ENCODE results near the gene EIF2A. TPM values are rescaled to one million over a fixed set of nuclear protein-coding genes. Genes with fewer than 3 reads are reported as not detected.

EIF2A gene
- polyA plus RNA-seq, 6 donors from 2014 or later, result 31.6 to 54.0 (median 42.9) TPM

DNA sequence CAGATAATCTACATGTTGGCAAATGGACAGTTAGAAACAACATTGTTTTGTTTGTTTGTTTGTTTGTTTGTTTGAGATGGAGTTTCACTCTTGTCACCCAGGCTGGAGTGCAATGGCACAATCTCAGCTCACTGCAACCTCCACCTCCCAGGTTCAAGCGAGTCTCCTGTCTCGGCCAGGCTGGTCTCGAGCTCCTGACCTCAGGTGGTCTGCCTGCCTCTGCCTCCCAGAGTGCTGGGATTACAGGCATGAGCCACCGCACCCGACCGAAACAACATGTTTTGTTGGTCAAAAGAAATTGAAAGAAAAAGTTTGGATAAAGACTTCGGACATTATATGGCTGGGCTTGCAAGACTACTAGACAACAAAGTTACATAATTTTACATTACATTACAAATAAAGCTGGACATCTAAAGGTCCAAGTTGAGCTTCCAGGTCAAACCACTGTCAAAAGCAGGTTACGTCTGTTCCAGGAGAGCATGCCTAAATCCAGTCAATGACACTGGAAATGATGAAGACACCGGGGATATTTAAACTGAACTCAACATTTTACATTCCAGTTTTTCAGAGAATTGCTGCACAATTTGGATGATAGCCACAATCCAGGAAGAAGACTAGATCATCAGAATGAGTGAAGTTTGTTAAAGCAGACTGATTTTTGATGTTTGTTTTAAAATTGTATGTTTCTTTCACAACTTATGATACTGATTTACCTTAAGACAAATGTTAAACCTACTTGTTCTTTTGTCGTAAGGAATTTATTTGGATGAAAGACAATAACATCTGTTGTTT is 18.9 kb upstream of the EIF2A start:
- ATAC-seq (ENCODE audit: low read depth in 2 of 2) (no peak), DNase-seq (no peak)
- Mint-ChIP-seq H3K27ac (peak overlapping the region in 1 of 6 donors; percentile 47), H3K4me1 (no peaks in the 10 kb centered on the region), H3K36me3 (no peaks in the 10 kb centered on the region), H3K27me3 (no peaks in the 10 kb centered on the region), H3K4me3 (peak overlapping the region in 1 of 8 donors; percentile 23), H3K9me3 (no peaks in the 10 kb centered on the region)

DNA sequence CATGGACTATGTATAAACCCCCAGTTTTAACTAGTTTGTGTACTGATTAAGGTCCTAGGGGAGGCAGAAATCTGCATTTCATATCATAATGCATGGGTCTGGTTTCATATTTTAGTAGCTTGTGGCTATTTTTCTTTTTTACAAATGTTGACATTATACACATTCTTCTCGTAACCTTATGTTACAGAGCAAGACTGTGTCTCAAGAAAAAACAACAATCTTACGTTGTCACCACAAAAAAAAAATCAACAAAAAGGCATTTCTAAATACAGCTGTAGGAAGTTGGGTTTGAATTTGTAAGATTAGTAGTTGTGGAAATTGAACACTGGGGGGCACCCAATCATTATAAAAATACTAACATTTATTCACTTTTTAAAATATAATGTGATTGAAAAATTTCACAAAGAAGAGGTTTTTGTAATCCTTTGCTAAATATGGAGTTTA is 18.2 kb upstream of the EIF2A start:
- peak; percentile 38 to 52 for ATAC-seq (ENCODE audit: low read depth in 2 of 2)
- DNase-seq, result peak; percentile 29
- H3K36me3 Mint-ChIP-seq, result no peaks in the 10 kb centered on the region

DNA sequence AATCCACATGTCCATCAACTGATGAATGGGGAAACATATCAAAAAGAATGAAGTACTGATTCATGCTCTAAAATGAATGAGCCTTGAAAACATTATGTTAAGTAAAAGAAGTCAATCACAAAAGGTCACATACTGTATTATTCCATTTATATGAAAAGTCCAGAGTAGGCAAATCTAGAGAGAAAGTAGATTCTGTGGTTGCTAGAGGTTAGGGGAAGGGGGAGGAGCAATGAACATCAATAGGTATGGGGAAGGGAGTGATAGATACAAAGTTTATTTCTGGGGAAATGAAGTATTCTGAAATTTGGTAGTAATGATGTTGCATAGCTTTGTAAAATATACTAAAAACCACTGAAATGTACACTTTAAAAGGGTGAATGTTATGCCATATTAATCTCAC is 14.8 kb upstream of the EIF2A start:
- Mint-ChIP-seq H3K27ac (peak overlapping the region in 2 of 6 donors; percentile 21 to 94), H3K9me3 (no peaks in the 10 kb centered on the region), H3K4me3 (no peak overlapping the region), H3K27me3 (no peaks in the 10 kb centered on the region), H3K36me3 (no peaks in the 10 kb centered on the region), H3K4me1 (no peaks in the 10 kb centered on the region)
- no peak for ATAC-seq (ENCODE audit: low read depth in 2 of 2)
- DNase-seq, result no peak

More for the DNA sequence above, 18.2 kb upstream of the EIF2A start:
- Mint-ChIP-seq H3K27ac (peak overlapping the region in 1 of 6 donors; percentile 47), H3K4me3 (no peak overlapping the region), H3K4me1 (no peaks in the 10 kb centered on the region), H3K27me3 (no peaks in the 10 kb centered on the region), H3K9me3 (no peaks in the 10 kb centered on the region)

DNA sequence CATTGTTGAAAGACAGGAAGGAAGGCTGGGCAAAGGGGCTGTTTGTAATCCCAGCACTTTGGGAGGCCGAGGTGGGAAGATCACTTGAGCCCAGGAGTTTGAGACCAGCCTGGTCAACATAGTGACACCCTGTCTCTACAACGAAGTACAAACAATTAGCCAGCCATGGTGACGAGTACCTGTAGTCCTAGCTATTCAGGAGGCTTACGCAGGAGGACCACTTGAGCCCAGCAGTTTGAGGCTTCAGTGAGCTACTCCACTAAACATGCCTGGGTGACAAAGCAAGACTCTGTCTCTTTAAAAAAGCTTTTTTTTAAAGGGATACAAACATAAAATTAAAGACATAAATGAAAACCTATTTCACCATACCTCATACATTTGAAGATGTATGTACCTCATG is 11.4 kb upstream of the EIF2A start:
- Mint-ChIP-seq H3K27me3 (no peaks in the 10 kb centered on the region), H3K4me1 (no peaks in the 10 kb centered on the region), H3K9me3 (no peaks in the 10 kb centered on the region), H3K4me3 (no peak overlapping the region), H3K27ac (peak overlapping the region in 2 of 6 donors; percentile 43 to 52), H3K36me3 (no peaks in the 10 kb centered on the region)
- ATAC-seq (ENCODE audit: low read depth in 2 of 2), result no peak
- DNase-seq, result no peak

DNA sequence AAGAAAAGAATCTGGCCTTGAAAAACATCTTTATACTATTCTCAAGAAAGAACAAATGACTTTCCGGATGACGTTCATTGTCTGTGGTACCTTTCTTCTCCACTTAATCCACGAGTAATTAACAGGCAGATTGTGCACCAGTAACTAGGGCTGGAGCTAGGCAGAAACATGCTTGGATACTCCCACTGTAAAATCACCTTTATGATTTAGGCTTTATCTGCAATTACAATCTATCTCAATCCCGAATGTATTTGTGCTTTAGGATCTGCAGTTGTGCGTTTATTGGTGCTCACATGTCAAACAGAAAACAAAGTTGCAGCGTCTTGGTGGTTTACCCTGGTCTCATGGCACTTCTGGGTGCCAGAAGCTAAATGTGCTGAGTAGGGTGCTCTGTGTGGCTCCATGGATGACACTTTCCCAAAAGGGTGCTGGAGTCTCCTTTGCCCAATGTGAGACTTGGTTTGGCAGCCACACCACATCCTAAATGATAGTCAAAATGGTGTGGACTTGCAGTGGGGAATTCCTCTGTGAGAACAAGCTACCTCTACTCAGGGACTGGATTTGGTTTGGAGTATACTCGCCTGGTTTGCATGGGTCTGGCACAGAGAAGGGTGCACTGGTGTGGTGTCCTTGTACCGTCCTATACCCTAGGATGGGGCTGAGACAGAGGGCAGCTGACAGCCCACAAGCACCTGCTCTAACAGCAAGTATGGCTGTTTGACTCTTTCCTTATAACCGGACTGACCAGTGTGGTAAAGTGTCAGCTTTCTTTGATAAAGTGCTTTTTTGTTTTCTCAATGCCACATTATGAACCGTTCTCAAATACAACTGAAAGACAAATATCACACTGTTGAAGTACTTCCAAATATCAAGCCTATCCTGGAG is 8.0 kb upstream of the EIF2A start:
- Mint-ChIP-seq H3K27me3 (no peaks in the 10 kb centered on the region), H3K9me3 (no peaks in the 10 kb centered on the region), H3K27ac (peak overlapping the region in 1 of 6 donors; percentile 10), H3K4me3 (no peak overlapping the region), H3K4me1 (peaks cover 0 to 11% (median 7%) of the 10 kb centered on the region in 3 donors), H3K36me3 (no peaks in the 10 kb centered on the region)
- no peak for ATAC-seq (ENCODE audit: low read depth in 2 of 2)
- no peak for DNase-seq

DNA sequence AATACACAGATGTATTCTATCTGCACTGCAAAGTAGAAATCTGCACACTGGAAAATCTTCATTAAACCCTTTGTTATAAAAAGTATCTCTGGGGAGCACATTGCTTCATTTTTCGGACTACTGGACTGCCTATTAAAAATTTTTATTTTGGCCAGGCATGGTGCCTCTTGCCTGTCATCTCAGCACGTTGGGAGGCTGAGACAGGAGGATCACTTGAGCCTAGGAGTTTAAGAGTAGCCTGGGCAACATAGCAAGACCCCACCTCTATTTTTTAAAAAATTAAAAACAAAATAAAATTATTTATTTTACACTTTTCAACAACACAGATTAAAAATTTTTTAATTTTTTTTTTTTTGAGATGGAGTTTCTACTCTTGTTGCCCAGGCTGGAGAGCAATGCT is 6.3 kb upstream of the EIF2A start:
- DNase-seq (no peak), ATAC-seq (ENCODE audit: low read depth in 2 of 2) (no peak)
- Mint-ChIP-seq H3K4me1 (peaks cover 8 to 24% (median 19%) of the 10 kb centered on the region in 3 donors), H3K36me3 (no peaks in the 10 kb centered on the region), H3K27ac (no peak overlapping the region), H3K9me3 (no peaks in the 10 kb centered on the region), H3K4me3 (no peak overlapping the region), H3K27me3 (no peaks in the 10 kb centered on the region)

DNA sequence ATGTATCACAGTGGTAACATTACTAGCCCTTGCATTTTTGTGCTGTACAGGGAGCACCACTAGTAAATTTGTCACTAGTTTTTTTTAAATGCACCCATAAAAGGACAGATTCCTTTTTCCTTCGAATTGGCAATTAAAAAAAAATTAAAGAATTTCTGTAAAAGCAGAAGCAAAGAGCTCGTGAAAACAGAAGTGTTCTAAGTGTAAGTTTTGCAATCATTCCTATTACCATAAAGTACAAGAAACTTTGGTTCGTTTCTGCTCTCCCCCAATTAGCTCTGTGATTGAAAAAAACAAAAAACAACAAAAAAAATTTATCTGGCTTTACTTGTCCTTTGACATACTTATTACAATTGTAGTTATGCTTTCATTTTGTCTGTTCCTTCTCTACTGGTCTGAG is 5.6 kb upstream of the EIF2A start:
- DNase-seq (no peak), ATAC-seq (ENCODE audit: low read depth in 2 of 2) (no peak)
- peak overlapping the region in 4 of 6 donors; percentile 12 to 83 (median 54) for H3K27ac Mint-ChIP-seq

DNA sequence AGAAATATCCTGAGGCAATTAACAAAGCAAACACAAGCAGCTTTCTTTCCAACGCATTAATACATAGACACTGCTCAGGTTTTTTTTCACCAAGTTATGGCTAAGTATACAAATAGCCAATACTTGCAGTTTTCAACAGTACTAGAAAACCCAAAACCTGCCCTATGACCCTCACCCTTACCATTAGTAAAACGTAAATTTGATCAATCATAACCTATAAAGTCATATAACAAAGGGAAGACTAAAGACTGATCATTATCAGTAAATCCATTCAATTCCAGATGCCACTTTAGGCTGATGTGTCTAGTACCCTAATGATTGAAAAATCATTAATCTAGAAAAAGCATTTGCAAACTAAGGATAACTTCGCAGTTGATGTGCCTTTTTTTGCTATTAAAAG is 3.5 kb upstream of the EIF2A start:
- no peaks in the 10 kb centered on the region for H3K27me3 Mint-ChIP-seq
- peak overlapping the region in 2 of 6 donors; percentile 18 to 53 for H3K27ac Mint-ChIP-seq
- H3K36me3 Mint-ChIP-seq, result no peaks in the 10 kb centered on the region
- peaks cover 20 to 38% (median 37%) of the 10 kb centered on the region in 3 donors for H3K4me1 Mint-ChIP-seq
- peak overlapping the region in 1 of 8 donors; percentile 44 for H3K4me3 Mint-ChIP-seq
- DNase-seq, result no peak
- no peak for ATAC-seq (ENCODE audit: low read depth in 2 of 2)
- H3K9me3 Mint-ChIP-seq, result no peaks in the 10 kb centered on the region

More for the DNA sequence above, 5.6 kb upstream of the EIF2A start:
- Mint-ChIP-seq H3K27me3 (no peaks in the 10 kb centered on the region), H3K4me1 (peaks cover 12 to 26% (median 26%) of the 10 kb centered on the region in 3 donors), H3K4me3 (no peak overlapping the region), H3K9me3 (no peaks in the 10 kb centered on the region), H3K36me3 (no peaks in the 10 kb centered on the region)

DNA sequence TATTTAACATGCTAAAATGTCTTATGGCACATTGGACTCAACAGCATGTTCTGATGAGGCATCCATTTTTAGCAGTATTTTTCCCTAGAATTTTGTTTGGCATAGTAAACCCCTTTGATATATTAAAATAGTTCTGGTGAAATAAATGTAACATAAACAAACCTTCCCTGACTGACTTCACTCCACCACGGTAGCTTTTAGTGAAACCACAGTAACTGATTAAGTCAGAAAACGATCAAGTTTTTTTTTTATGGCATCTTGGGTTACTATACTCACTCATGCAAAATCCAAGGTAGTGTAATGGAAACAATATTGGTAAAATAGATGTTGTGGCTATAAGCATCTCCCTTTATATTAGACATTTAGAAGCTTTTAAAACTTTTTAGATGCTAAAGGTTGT is 3.1 kb upstream of the EIF2A start:
- Mint-ChIP-seq H3K4me3 (peak overlapping the region in 1 of 8 donors; percentile 44), H3K9me3 (no peaks in the 10 kb centered on the region), H3K27me3 (no peaks in the 10 kb centered on the region), H3K36me3 (no peaks in the 10 kb centered on the region), H3K4me1 (peaks cover 23 to 41% (median 41%) of the 10 kb centered on the region in 3 donors), H3K27ac (peak overlapping the region in 3 of 6 donors; percentile 21 to 53 (median 34))
- DNase-seq (no peak), ATAC-seq (ENCODE audit: low read depth in 2 of 2) (no peak)

DNA sequence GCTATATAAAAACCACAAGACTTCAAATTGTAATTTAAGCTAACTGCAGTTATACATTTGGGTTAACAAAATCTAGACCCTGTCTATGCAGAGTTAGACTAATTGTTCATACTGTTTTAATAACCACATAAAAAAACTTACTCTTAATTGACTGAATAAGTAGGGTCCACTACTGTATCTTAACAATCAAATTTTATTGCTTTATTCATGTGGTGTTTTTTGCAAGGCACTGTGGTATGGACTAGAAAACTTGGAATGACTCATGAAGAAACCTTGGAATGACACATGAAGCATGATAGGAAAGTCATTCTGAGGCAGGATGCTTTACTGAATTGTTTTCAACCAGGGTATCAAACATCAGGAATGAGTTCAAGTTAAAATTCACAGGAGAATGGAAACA is 2.5 kb upstream of the EIF2A start:
- Mint-ChIP-seq H3K27me3 (no peaks in the 10 kb centered on the region), H3K4me1 (peaks cover 23 to 44% (median 42%) of the 10 kb centered on the region in 3 donors), H3K4me3 (peak overlapping the region in 4 of 8 donors; percentile 2 to 90 (median 62))

DNA sequence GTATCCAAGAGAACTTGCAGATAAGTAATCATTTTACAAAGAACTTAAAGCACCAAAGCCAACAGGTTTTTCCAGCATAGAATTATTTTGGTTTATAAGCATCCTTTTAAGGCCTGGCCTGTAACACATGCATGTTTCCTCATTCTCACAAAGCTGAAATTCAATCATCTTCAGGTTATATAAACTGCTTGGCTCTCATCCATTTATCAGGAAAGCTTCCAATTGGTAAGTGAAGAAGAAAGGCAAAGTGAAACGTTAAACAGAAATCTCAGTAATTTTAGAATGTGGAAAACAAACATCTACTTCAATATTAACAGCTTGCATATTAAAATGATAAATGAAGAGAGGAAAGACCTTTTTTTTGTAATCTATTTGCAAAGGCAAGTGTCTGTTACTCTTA is 1.9 kb upstream of the EIF2A start:
- Mint-ChIP-seq H3K9me3 (no peaks in the 10 kb centered on the region), H3K36me3 (no peaks in the 10 kb centered on the region), H3K27ac (peak overlapping the region in 2 of 6 donors; percentile 17 to 43), H3K4me1 (peaks cover 26 to 48% (median 42%) of the 10 kb centered on the region in 3 donors), H3K27me3 (no peaks in the 10 kb centered on the region), H3K4me3 (peak overlapping the region in 7 of 8 donors; percentile 35 to 100 (median 90))
- ATAC-seq (ENCODE audit: low read depth in 2 of 2), result no peak
- no peak for DNase-seq

More for the DNA sequence above, 2.5 kb upstream of the EIF2A start:
- no peaks in the 10 kb centered on the region for H3K9me3 Mint-ChIP-seq
- ATAC-seq (ENCODE audit: low read depth in 2 of 2), result no peak
- DNase-seq, result no peak
- no peaks in the 10 kb centered on the region for H3K36me3 Mint-ChIP-seq
- peak overlapping the region in 2 of 6 donors; percentile 53 to 77 for H3K27ac Mint-ChIP-seq

DNA sequence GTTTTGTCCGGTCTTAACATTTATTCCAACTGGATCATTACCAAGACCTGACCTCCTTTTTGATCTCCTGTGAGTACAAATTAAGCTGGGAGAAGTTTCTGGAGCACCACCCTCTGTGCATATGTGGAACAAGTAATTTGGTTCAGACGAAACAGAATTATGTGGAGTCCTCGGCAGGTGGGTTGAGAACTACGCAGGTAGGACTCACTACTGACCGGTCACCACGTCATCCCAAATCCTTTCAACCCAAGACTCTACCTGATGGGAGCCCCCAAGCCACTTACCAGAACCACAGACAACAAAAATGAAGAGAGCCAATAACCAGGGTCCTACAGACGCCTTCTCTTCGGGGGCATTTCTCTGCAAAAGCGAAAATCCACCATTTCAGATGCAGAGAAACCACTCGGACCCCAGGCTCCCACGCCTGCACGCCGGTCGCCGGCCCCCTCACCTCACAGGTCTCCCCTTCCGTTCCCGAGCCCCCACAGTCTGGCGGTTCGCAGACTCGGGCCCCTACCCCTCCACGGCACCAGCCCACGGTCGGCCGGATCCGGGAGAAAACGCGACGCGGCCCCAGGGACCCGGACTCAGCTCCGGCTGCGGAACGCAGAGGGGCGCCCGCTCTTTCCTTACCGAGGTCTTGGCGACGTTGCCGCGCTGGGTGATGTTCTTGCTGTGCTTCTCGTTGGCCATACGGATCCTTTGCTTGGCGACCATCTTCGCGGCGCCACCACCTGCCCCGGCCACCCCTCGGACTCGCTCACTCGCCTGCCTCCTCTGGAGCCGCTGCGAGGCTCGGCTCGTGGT is 965 bp upstream of the EIF2A start:
- H3K9me3 Mint-ChIP-seq, result no peaks in the 10 kb centered on the region
- H3K4me1 Mint-ChIP-seq, result peaks cover 27 to 49% (median 42%) of the 10 kb centered on the region in 3 donors
- H3K27ac Mint-ChIP-seq, result peak overlapping the region; percentile 98 to 99 (median 98)
- H3K4me3 Mint-ChIP-seq, result peak overlapping the region; percentile 89 to 100 (median 94)
- ATAC-seq (ENCODE audit: low read depth in 2 of 2) (peak; percentile 11 to 17), DNase-seq (no peak)
- H3K27me3 Mint-ChIP-seq, result no peaks in the 10 kb centered on the region
- peaks cover 0 to 1% of the 10 kb centered on the region in 2 donors for H3K36me3 Mint-ChIP-seq

Data from naive B cell (primary cell).